ENCODE data around the gene PCDHGA1.

DNA sequence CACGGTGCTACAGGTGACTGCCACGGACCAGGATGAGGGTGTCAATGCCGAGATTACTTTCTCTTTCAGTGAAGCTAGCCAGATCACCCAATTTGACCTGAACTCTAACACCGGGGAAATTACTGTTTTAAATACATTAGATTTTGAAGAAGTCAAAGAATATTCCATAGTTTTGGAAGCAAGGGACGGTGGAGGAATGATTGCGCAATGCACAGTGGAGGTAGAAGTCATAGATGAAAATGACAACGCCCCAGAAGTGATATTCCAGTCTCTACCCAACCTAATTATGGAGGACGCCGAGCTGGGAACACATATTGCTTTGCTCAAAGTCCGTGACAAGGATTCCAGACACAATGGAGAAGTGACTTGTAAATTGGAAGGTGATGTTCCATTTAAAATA lies 58.3 kb downstream of the PCDHGA1 start:
- TF ChIP-seq TAF1 (IDR thresholded peaks at IDR 0.05; ENCODE audit: low read depth) (no peak), EP300 (conservative IDR thresholded peaks at IDR 0.05; ENCODE audit: poor library complexity, severe bottlenecking) (no peak), EZH2 (IDR thresholded peaks at IDR 0.05; ENCODE audit: borderline replicate concordance, insufficient read depth, low read length, poor library complexity, severe bottlenecking) (no peak)
- TF ChIP-seq, protein P1, sequence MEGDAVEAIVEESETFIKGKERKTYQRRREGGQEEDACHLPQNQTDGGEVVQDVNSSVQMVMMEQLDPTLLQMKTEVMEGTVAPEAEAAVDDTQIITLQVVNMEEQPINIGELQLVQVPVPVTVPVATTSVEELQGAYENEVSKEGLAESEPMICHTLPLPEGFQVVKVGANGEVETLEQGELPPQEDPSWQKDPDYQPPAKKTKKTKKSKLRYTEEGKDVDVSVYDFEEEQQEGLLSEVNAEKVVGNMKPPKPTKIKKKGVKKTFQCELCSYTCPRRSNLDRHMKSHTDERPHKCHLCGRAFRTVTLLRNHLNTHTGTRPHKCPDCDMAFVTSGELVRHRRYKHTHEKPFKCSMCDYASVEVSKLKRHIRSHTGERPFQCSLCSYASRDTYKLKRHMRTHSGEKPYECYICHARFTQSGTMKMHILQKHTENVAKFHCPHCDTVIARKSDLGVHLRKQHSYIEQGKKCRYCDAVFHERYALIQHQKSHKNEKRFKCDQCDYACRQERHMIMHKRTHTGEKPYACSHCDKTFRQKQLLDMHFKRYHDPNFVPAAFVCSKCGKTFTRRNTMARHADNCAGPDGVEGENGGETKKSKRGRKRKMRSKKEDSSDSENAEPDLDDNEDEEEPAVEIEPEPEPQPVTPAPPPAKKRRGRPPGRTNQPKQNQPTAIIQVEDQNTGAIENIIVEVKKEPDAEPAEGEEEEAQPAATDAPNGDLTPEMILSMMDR (IDR thresholded peaks at IDR 0.05; ENCODE audit: poor library complexity, severe bottlenecking) = no peak
